Measurements from ENCODE around the gene FGF8. TPM values are rescaled to one million over a fixed set of nuclear protein-coding genes. Genes with fewer than 3 reads are reported as not detected.
A peak's percentile ranks its signal among the peaks of the same experiment; 100 is the strongest.

Gene FGF8
- total and polyA plus RNA-seq, 9 of the 15 experiments (the other 6 are each of a cell fraction or from before 2014, with no cell fraction given) = 0.13 to 0.82 (median 0.37) TPM; not detected in 5

- TF ChIP-seq MGA (IDR thresholded peaks at IDR 0.05) (no peak), ADNP (tag; IDR thresholded peaks at IDR 0.05) (peak; percentile 26; the same call in 1 of the 2 replicates), POLR3G (IDR thresholded peaks at IDR 0.05; ENCODE audit: extremely low read depth, insufficient read length, insufficient replicate concordance) (no peak), CHAMP1 (IDR thresholded peaks at IDR 0.05) (no peak), KLF13 (tag; IDR thresholded peaks at IDR 0.05; ENCODE audit: borderline replicate concordance, low read depth) (no peak), SMC3 (conservative IDR thresholded peaks at IDR 0.05; ENCODE audit: insufficient read depth, low read depth, low read length) (no peak), NFE2L1 (tag; IDR thresholded peaks at IDR 0.05; ENCODE audit: borderline replicate concordance, low read depth) (no peak), BCOR (IDR thresholded peaks at IDR 0.05) (peak; percentile 52; the same call in 1 of the 2 replicates), ZFP91 (CRISPR knock-in tag; IDR thresholded peaks at IDR 0.05) (no peak), RBM25 (IDR thresholded peaks at IDR 0.05; ENCODE audit: low read depth, low read length, severe bottlenecking) (peak; percentile 84), KLF10 (CRISPR knock-in tag; IDR thresholded peaks at IDR 0.05) (no peak), ZNF77 (CRISPR knock-in tag; IDR thresholded peaks at IDR 0.05) (no peak)
Measured at GRCh38 chr10:101732096-101732495, 43.8 kb downstream of the FGF8 start (continued).

Measured in K562 (cell line).